ENCODE results near the gene ARVCF.

GRCh38 chr22:20026996-20027601 is 10.5 kb upstream of the ARVCF start:
- TF ChIP-seq CTCF (IDR thresholded peaks at IDR 0.05) (no peak), POLR2A (IDR thresholded peaks at IDR 0.05) (no peak)
